Neural progenitor cell (in vitro differentiated cells): Measurements from ENCODE around the gene UBE3D.

Source experiments
- CTCF ChIP-seq: fragments of 200-600 bp; sonication (generic); IDR thresholded peaks from 2 replicates; pipeline ENCODE4 v1.5.1; 2017; ENCODE audit warnings: antibody characterized with exemption, mild to moderate bottlenecking
- EZH2 ChIP-seq: fragments of 200-600 bp; sonication (generic); IDR thresholded peaks from 2 replicates; pipeline ENCODE4 v1.6.1; 2017; ENCODE audit warnings: antibody characterized with exemption, mild to moderate bottlenecking, moderate library complexity
- EZH2phosphoT487 ChIP-seq: fragments of 200-600 bp; sonication (generic); IDR thresholded peaks from 2 replicates; pipeline ENCODE4 v1.6.1; 2017; ENCODE audit warnings: antibody characterized with exemption

- no peak for TF ChIP-seq CTCF
- TF ChIP-seq EZH2: no peak
- peak; percentile 49 for TF ChIP-seq EZH2phosphoT487
These were observed 23.1 kb downstream of the UBE3D start for GRCh38 chr6:83042467-83043053.
